ENCODE data around the gene MTG2.
A peak's percentile ranks its signal among the peaks of the same experiment; 100 is the strongest.

Gene MTG2

DNA sequence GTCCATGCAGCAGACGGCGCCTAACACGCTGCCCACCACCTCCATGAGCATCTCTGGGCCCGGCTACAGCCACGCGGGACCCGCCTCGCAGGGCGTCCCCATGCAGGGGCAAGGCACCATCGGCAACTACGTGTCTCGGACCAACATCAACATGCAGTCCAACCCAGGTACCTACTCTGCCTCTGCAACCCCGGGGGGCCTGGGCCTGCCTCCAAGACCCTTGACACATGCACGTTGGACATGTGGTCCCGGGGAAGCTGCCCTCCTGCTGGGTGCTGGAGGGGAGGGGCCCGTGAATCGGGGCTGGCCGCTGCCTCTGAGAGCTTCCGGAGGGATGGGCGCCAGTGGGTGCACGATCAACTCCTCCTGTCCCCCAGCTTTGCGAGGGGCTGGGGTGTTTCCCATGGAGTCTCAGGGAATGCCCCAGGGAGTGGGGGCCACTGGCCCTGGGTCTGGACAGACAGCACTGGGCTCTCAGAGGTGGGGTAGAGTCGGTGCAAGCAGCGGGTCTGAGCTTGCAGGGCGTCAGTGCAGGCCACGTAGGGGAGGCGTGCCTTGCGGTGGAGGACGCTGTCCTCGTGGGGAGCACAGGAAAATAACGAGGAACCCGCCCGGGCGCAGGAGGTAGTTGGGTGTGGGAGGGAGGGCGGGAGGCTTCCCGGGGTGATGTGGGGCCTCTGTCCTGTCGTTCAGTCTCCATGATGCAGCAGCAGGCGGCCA, 19.9 kb upstream of the MTG2 start:
- no peak overlapping the region for H3K4me3 ChIP-seq (replicated peaks; ENCODE audit: low read depth, low read length)
- TF ChIP-seq, protein P1, sequence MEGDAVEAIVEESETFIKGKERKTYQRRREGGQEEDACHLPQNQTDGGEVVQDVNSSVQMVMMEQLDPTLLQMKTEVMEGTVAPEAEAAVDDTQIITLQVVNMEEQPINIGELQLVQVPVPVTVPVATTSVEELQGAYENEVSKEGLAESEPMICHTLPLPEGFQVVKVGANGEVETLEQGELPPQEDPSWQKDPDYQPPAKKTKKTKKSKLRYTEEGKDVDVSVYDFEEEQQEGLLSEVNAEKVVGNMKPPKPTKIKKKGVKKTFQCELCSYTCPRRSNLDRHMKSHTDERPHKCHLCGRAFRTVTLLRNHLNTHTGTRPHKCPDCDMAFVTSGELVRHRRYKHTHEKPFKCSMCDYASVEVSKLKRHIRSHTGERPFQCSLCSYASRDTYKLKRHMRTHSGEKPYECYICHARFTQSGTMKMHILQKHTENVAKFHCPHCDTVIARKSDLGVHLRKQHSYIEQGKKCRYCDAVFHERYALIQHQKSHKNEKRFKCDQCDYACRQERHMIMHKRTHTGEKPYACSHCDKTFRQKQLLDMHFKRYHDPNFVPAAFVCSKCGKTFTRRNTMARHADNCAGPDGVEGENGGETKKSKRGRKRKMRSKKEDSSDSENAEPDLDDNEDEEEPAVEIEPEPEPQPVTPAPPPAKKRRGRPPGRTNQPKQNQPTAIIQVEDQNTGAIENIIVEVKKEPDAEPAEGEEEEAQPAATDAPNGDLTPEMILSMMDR (IDR thresholded peaks at IDR 0.05; ENCODE audit: low read length, missing control alignments): no peak
- DNase-seq (ENCODE audit: low read depth): no peak

DNA sequence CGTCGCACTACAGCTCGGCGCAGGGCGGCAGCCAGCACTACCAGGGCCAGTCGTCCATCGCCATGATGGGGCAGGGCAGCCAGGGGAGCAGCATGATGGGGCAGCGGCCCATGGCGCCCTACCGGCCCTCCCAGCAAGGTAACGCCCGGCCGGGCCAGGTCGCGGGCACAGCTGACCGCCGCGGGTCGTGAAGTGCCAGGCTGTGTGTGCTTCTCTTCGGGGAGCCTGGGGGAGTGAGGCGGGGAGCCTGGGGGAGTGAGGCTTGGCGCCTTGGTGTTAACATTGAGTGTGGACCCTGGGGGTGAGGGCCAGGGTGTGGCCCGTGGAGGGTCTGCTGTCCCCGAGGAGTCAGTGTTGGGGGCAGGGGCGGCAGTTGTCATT, 19.4 kb upstream of the MTG2 start:
- H3K4me3 ChIP-seq (replicated peaks; ENCODE audit: low read depth, low read length): no peak overlapping the region
- TF ChIP-seq, protein P1 (IDR thresholded peaks at IDR 0.05; ENCODE audit: low read length, missing control alignments): no peak
- no peak for DNase-seq (ENCODE audit: low read depth)

DNA sequence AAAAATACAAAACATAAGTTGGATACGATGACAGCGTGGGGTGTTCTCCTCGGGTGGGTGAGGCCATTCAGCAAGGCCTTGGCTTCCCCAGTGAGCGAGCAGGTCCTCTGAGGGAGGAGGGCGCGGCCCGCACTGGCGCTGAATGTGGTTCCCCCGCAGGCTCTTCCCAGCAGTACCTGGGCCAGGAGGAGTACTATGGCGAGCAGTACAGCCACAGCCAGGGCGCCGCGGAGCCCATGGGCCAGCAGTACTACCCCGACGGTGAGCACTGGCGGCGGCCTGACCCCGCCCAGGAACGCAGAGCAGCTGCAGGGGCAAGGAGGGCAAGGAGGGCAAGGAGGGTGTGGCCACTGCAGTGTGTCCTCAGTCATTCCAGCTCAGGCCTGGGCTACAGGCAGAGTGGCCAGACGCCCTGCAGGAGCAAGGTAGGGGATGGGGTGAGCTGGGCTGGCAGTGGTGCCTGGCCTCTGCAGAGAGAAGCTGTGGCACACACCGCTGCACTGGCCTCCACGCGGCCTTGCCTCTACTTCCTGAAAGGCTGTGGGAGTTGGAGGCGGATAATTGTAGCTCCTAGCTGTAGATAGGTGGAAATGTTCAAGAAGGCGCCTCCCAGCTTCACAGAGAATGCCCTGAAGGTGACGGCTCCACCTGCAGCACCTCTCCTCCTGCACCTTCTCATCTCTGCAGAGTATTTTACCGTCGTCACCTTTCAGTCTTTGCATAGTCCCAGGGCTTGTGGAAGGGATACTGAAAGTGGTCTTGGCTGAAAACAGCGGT, 18.7 kb upstream of the MTG2 start:
- no peak overlapping the region for H3K4me3 ChIP-seq (replicated peaks; ENCODE audit: low read depth, low read length)
- TF ChIP-seq, protein P1 (IDR thresholded peaks at IDR 0.05; ENCODE audit: low read length, missing control alignments): no peak
- DNase-seq (ENCODE audit: low read depth): no peak

DNA sequence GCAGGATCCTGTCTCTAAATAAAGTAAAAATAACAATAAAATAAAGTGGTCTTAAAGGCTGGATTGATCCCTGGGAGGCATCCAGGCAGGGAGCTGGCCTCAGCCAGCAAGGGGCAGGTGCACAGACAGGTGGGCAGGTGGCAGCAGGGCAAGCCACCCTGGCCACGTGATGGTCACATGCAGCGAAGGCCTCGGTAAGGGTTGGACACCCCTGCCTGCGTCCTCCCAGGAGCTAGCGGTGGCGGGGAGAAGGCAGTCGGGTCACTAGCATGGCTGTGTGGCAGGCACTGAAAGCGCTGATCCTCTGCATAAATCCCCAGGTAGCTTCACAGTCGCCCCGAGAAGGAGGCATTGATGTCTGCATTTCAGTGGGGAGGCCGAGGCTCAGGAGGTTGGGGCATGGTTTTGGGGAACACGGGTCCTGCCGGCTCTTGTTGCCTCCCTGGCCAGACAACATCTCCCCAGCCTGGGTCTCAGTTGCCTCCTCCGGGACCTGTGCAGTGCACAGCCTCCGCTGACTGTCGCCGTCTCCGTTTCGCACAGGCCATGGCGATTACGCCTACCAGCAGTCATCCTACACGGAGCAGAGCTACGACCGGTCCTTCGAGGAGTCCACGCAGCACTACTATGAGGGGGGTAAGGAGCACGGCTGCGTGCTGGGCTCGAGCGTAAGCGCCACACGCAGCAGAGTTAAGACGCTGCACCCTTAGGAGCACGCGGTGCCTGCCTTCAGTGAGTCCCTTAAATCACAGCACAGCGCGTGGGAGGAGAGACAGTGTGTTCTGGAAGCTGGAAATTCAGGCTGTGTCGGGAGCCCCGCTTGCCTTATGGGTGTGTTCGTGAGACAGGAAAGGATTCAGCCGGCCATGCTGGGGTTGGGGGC, 17.7 kb upstream of the MTG2 start:
- H3K4me3 ChIP-seq (replicated peaks; ENCODE audit: low read depth, low read length): no peak overlapping the region
- TF ChIP-seq, protein P1 (IDR thresholded peaks at IDR 0.05; ENCODE audit: low read length, missing control alignments): no peak

DNA sequence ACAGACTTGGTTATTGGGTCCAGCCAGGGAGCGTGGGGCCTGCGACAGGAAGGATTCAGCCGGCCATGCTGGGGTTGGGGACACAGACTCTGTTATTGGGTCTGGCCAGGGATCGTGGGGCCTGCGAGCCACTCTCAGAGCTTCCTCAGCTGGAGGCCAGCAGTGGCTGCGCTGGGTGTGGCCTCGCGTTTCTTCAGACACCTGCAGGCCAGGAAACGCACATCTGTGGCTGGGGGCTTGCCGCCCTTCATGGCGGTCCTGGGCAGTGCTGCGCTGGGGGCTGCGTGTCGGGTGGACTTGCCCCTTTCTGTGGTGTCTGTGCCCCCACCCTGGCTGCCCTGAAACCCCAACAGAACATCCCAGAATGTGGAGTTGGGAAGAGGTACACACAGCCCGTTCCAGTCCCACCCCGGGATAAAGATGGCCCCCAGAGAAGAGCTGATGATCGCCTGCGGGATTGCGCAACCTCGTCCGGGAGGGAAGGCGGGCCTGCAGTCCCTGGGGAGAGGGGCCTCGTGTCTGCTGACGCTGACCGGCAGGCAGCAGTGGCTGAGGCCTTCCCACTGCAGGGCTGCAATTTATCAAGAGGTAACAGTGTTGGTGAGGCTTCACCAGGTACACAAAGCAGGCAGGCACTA, 16.9 kb upstream of the MTG2 start:
- TF ChIP-seq, protein P1 (IDR thresholded peaks at IDR 0.05; ENCODE audit: low read length, missing control alignments): no peak
- no peak overlapping the region for H3K4me3 ChIP-seq (replicated peaks; ENCODE audit: low read depth, low read length)
- peak; percentile 34 for DNase-seq (ENCODE audit: low read depth)

More for the DNA sequence above, 17.7 kb upstream of the MTG2 start:
- no peak for DNase-seq (ENCODE audit: low read depth)

DNA sequence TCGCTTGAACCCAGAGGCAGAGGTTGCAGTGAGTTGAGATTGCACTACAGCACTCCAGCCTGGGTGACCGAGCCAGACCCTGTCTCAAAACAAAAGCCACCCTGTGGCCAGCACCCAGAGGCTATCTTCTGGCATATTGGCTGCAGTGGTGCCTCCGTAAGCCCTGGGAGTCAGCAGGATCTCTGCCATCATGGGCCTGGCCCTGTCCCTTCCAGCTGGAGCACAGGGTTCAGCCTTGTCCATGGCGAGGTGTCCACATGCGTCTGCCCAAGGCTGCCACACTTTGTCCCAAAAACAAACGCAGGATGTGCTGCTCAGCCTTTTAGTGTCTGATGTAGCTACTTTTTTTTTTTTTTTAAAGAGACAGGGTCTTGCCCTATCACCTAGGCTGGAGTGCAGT, 15.4 kb upstream of the MTG2 start:
- TF ChIP-seq, protein P1 (IDR thresholded peaks at IDR 0.05; ENCODE audit: low read length, missing control alignments): no peak
- H3K4me3 ChIP-seq (replicated peaks; ENCODE audit: low read depth, low read length): no peak overlapping the region
- no peak for DNase-seq (ENCODE audit: low read depth)
